Urothelium cell line (cell line): ENCODE measurements around the gene SLC27A6.
"Not testable (repeated sequence)": the region's sequence is repeated elsewhere in the genome, so short reads cannot be mapped to it uniquely, and the experiment has no call there.

Source experiments
- DNase-seq: peaks from one replicate; pipeline ENCODE4 v3.0.0; 2011; ENCODE audit warnings: low spot score, mixed read lengths
- FAIRE-seq: peaks from 2 replicates; lab custom pipeline; 2011; peaks lifted over from hg19 to GRCh38; lab: Jason Lieb, UNC

SLC27A6 gene

DNA sequence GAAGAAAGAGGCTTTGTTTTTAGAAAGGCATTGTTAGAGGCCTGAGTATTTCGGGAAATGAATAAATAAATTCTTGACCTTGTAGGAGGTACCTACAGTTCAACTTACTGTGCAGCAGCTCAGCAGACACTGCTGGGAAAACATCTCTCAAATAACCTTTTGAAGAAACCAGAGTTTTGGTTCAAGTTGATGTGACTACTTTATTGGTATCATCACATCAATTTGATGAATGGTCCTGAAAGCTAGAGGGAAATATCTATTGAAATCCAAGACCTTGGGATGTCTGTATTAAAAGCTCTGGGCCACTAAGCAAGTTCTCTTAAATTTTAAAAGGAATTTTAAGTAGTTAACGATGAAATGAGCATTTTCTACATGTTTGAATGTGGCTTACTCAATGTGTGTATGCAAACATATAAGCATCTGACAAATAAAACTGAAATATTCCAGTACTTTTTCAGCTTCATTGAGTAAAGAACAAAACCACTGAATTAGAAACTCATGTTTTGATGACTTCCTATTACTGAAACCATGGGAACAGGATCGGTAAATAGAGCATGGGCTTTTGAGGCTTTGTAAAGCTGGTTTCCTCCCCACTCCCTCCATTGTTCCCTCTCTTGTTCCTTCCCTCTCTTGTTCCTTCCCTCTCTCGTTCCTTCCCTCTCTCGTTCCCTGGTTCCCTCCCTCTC, 36.7 kb downstream of the SLC27A6 start:
- DNase-seq (no peak), FAIRE-seq (no peak)

DNA sequence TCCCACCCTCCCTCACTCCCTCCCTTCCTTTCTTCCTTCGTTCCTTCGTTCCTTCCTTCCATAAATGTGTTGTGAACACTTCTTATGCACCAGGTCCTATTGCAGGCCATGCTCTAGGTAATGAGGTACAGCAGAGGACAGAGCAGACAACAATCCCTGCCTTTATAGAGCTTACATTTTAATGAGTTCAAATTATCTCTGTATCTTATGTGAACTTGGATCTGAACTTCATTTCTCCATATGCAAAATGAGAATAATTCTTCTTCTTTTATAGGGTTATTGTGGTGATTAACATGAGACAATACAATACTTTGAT, 37.2 kb downstream of the SLC27A6 start:
- DNase-seq (no peak), FAIRE-seq (no peak)

GRCh38 chr5:129003232-129003631, 37.9 kb downstream of the SLC27A6 start:
- no peak for DNase-seq
- no peak for FAIRE-seq

GRCh38 chr5:129014185-129014584, 48.9 kb downstream of the SLC27A6 start:
- DNase-seq = no peak
- FAIRE-seq = no peak

- DNase-seq (no peak), FAIRE-seq (no peak)
Measured at GRCh38 chr5:129018837-129019236, 53.5 kb downstream of the SLC27A6 start.

- FAIRE-seq = no peak
Measured at GRCh38 chr5:129019401-129019908, 54.2 kb downstream of the SLC27A6 start.

GRCh38 chr5:129020683-129021082, 55.4 kb downstream of the SLC27A6 start:
- no peak for FAIRE-seq
- no peak for DNase-seq

More at GRCh38 chr5:129019401-129019908, 54.2 kb downstream of the SLC27A6 start:
- DNase-seq = no peak

DNA sequence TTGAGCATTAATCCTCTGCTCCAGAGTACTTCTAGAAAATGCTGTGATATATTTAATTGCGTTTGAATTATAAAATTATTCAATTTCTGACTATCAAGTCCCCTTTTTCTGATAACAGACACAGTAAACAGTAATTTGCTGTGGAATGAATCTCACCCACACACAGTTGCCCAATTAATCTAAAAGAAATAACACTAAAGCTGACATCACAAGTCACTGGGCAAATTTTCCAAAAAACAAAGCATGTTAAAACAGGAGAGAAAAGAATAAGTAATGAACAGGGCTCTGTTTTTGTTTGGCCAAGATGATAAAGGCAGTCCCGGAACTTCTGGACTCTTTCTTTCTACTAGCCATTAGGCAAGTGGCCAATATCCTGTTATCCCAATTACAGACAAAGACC, 56.5 kb downstream of the SLC27A6 start:
- FAIRE-seq (no peak), DNase-seq (no peak)

DNA sequence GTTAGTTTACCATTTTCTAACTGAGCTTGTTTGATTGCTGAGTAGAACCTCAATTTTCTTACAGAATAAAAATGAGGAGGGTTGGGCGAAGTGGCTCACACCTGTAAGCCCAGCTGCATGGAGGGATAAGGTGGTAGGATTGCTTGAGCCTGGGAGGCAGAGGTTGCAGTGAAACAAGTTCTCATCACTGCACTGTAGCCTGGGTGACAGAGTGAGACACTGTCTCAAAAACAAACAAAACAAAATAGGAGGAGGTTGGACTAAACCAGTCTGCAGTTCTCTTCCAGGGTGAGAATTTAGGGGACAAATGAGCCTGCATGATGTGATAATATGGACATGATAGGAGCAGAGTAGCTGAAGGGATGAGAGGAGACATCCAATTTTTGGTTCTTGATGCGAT, 57.3 kb downstream of the SLC27A6 start:
- DNase-seq (no peak), FAIRE-seq (no peak)

- no peak for FAIRE-seq
- no peak for DNase-seq
Measured at GRCh38 chr5:129027260-129027659, 62.0 kb downstream of the SLC27A6 start.

DNA sequence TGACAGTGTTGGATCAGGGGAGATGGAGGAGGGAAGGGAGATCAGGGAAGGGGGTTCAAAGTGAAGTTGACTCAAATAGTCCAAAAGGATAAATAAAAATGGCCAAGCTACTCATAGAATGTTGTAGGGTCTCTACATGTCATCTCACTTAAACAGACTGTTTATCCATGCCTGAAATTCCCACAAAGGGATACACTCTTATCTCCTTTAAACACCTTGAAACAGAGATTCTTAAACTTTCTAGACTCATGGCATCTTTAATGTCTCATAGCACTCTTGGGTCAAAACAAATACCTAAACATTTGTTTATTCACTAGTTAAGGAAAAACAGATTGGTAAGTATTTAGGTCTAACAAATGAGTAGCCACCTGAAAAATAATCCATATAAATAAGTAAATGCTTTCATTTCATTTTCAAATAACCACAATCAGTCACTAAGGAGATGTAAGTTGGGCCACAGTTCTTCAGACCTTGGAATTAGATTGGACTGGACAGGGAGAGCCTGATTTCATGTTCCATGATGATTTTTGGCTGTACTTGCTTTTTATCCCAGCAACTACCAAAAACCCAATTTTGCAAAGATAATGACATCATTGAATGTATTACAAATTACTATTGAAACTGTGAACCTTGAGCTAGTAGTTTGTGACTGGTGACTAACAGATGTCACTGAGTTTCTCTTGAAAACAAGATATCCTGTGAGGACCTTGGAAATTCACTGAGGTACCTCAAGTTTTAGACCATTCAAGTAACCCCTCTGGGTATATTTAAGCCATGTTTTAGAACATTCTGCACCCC, 66.8 kb downstream of the SLC27A6 start:
- DNase-seq = no peak

GRCh38 chr5:129036257-129036656, 71.0 kb downstream of the SLC27A6 start:
- not testable (repeated sequence) for FAIRE-seq, DNase-seq

More for the DNA sequence above, 66.8 kb downstream of the SLC27A6 start:
- FAIRE-seq = no peak

DNA sequence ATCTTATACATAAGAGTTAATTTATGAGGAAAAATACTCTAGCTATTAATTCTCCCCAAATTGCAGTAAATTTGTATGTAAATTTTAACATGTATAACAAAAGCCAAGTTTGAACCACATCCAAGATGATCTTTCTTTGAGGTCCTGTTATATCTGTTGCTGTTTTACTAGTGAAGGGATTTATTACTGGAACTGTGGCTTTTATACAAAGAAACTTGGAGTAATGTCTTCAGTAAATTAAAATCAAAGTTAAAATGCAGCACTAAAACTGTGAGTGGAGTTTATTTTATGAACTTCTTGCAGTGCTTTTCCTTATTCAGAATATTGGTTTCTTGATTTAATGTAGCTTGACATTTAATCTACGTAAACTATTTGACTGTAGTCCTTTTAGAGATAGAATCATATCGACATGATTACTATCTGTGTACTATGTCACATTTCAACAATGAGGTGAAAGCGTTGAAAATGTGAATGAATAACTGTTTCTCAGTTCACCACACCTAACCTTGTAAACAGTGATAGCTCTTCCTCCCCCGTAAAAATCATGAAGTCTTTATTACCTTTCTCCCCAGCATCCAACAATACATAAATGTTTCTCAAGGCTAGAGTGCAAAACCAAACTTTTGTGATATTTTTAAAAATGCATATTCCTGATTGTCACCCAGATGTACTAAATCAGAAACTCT, 76.1 kb downstream of the SLC27A6 start:
- FAIRE-seq (no peak), DNase-seq (no peak)

DNA sequence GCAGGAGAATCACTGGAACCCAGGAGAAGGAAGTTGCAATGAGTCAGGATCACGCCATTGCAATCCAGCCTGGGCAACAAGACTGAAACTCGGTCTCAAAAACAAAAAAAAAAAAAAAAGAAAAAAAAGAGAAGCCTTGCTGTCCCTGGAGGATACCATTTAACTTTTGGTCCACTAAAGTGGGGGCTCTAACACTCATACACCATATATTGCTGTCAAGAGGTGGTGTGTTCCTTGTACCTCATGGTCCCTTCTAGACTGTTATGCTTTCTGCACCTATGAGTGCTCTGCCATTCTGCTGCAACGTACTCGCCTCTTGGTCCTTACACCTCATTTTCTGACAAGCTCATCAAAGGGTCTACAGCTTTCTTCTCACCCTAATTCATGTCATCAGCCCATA, 77.0 kb downstream of the SLC27A6 start:
- no peak for FAIRE-seq
- DNase-seq = no peak

DNA sequence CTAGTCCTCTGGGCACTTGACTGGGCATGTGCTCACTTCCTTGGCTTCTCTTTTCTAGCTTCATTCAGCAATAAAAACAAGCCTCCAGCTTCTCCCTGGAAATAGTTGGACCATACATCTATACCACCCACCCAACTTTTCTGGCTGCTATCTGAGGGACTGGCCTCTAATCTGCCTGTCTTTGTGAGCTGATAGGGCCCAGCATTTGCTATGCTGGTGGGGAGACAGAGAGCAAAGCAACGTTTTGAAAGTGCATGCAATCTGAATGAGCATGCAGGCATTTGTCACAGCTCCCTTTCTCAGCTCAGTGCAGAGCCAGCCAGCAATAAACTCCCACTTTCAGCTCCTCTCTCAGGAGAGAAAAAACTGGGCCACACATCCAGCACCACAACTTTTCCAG, 78.6 kb downstream of the SLC27A6 start:
- DNase-seq = no peak
- no peak for FAIRE-seq

DNA sequence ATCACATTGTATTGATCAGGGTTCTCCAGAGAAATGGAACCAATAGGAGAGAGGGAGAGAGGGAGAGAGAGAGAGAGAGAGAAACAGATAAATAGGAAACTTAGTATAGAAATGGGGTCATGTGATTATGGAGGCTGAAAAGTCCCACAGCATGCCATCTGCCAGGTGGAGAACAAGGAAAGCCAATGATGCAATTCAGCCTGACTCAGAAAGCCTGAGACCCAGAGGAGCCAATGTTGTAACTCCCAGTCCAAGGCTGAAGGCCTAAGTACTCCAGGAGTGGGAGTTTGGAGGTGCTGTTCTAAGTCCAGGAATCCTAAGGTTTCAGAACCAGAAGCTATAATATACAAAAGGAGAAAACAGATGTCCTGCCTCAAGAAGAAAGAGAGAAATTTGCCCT, 80.9 kb downstream of the SLC27A6 start:
- no peak for FAIRE-seq
- DNase-seq = no peak

GRCh38 chr5:129048509-129048908, 83.2 kb downstream of the SLC27A6 start:
- no peak for FAIRE-seq
- DNase-seq = no peak

DNA sequence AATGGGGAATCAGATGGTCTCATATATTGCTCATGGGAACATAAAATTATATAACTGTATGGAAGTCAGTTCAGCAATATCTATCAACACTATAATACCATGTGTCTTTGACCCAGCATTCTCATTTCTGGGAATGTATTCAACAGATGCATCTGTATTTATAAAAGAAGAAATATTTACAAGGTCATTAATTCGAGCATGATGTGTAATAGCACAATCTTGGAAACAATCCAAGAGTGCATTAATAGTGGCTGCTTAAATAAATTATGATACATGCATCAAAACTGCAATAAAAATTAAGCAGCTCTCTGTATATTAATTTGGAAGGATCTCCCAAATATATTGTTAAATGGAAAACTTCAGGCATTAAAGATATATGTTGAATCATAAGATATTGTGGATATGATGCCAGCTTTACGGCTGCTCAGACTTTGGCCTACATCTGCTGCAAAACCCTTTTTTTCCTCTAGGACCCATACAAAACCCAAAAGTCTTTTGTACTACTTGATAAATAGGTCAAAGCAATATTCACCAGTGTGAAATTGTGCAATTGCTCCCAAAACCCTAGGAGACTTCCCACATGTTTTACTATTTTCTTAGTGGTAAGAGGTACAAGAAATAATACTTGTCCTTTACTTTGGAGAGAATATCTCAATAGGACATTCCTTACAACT, 84.0 kb downstream of the SLC27A6 start:
- DNase-seq = no peak

DNA sequence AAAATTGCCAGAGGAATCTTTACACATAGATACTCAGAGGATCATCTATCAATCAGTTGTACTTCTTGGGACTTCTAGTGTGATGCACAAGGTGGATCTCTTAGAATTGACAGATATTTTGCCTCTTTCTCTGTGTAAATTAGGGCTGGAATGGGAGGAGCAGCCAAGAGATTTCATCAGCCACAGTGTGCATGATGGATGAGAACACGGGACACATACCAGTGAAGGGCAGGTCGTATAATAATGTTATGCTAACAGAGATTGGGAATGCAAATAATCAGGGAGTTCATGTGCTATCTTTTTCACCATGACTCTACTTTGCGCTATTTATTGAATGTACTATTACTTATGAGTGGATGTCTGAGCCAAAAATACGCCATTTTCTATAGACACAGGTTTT, 86.0 kb downstream of the SLC27A6 start:
- DNase-seq = no peak
- no peak for FAIRE-seq

More for the DNA sequence above, 84.0 kb downstream of the SLC27A6 start:
- FAIRE-seq = no peak

DNA sequence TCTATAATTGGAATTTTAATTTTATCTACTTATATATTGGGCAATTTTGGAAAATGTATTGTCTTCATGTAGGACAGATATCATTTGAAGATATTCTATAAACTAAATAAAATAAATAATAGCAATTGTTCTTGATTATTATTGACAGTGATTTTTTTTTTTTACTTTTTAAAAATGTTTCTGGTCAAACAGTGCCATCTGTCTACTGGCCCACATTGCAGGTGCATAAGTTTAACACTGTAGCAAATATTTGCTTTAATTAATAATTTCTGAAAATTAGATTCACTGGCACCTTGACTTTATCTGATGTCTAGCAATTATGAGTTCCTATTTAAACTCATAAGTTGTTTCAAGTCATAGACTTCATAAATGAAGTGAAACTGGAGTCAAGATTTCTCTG, 88.2 kb downstream of the SLC27A6 start:
- no peak for FAIRE-seq

DNA sequence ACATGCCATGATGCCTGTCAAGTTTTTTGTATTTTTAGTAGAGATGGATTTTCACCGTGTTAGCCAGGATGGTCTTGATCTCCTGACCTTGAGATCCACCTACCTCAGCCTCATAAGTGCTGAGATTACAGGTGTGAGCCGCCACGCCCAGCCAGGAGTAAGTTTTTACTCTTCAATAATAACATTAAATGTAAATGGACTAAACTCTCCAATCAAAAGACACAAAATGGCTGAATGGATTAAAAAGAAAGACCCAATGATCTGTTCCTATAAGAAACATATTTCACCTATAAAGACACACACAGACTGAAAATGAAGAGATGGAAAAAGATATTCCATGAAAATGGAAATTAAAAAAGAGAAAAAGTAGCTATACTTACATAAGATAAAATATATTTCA, 92.0 kb downstream of the SLC27A6 start:
- FAIRE-seq (no peak), DNase-seq (no peak)

More for the DNA sequence above, 88.2 kb downstream of the SLC27A6 start:
- no peak for DNase-seq
